ENCODE data around the gene LRP2.

Gene LRP2

DNA sequence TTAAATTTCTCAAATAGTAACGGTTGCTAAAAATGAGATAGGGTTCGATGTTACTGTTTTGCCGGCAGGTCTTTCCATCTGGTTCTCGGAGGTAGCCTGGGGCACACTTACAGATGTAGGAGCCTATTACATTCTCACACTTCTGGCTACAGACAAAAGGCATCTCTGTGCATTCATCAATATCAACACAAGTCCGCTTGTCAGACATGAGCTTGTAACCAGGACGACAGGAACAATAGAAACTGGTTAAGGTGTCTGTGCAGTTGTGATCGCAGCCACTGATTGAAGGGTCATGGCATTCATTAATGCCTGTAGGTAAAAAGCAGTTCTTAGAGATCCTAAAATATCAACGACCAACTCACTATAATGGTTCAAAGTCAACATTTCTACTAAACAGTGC lies 176.6 kb downstream of the LRP2 start:
- TF ChIP-seq, protein P1, sequence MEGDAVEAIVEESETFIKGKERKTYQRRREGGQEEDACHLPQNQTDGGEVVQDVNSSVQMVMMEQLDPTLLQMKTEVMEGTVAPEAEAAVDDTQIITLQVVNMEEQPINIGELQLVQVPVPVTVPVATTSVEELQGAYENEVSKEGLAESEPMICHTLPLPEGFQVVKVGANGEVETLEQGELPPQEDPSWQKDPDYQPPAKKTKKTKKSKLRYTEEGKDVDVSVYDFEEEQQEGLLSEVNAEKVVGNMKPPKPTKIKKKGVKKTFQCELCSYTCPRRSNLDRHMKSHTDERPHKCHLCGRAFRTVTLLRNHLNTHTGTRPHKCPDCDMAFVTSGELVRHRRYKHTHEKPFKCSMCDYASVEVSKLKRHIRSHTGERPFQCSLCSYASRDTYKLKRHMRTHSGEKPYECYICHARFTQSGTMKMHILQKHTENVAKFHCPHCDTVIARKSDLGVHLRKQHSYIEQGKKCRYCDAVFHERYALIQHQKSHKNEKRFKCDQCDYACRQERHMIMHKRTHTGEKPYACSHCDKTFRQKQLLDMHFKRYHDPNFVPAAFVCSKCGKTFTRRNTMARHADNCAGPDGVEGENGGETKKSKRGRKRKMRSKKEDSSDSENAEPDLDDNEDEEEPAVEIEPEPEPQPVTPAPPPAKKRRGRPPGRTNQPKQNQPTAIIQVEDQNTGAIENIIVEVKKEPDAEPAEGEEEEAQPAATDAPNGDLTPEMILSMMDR (IDR thresholded peaks at IDR 0.05; ENCODE audit: low read depth, low read length), result no peak
- TF ChIP-seq POLR2A (IDR thresholded peaks at IDR 0.05; ENCODE audit: extremely low read depth, insufficient read length) (no peak), MYC (IDR thresholded peaks at IDR 0.05; ENCODE audit: low read depth, low read length) (no peak)
- TF ChIP-seq, protein P2, sequence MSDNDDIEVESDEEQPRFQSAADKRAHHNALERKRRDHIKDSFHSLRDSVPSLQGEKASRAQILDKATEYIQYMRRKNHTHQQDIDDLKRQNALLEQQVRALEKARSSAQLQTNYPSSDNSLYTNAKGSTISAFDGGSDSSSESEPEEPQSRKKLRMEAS (IDR thresholded peaks at IDR 0.05; ENCODE audit: low read depth, low read length), result no peak
- no peak overlapping the region for H3K4me3 ChIP-seq (ENCODE audit: low read depth, low read length)
- no peak for DNase-seq (ENCODE audit: low read depth)

DNA sequence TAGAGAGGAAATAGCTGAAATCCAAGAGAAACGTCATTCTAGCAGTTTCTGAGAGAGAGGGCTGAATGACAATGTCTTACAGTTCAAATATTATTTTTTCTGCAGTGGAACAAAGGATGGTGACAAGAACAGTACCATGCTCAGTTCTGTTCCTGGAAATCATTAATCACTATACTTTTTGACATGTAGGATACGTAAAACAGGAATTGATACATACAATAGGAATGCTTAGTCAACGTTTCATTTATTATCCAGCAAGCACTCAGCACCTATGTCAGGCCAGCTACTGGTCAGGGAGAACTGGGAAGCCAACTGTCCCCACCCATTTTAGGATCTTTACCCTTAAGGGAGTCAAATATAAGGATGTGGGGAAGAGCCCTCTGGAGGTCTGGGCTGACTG lies 178.3 kb downstream of the LRP2 start:
- no peak for TF ChIP-seq POLR2A (IDR thresholded peaks at IDR 0.05; ENCODE audit: extremely low read depth, insufficient read length)
- TF ChIP-seq, protein P1 (IDR thresholded peaks at IDR 0.05; ENCODE audit: low read depth, low read length), result no peak
- TF ChIP-seq, protein P2 (IDR thresholded peaks at IDR 0.05; ENCODE audit: low read depth, low read length), result no peak
- TF ChIP-seq MYC (IDR thresholded peaks at IDR 0.05; ENCODE audit: low read depth, low read length), result no peak
- no peak overlapping the region for H3K4me3 ChIP-seq (ENCODE audit: low read depth, low read length)
- DNase-seq (ENCODE audit: low read depth), result no peak

DNA sequence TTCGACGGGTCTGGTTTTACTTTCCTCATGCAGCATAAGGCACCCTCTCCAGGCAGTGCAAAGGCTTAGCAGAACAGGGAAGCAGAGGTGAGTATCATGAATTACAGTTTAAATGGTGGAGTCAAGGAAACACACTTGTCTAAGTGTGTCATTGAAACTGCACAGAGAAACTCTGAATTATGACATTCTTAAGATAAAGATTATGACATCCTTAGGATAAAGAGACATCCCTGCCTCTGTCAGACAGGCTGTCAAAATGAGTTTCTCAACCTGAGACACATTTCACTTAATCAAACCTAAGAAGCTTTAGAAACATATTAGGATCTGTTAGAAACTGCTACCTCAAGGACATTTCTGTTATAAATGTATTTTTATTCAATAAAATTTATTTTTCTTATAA lies 179.8 kb downstream of the LRP2 start:
- TF ChIP-seq MYC (IDR thresholded peaks at IDR 0.05; ENCODE audit: low read depth, low read length) (no peak), POLR2A (IDR thresholded peaks at IDR 0.05; ENCODE audit: extremely low read depth, insufficient read length) (no peak)
- TF ChIP-seq, protein P2 (IDR thresholded peaks at IDR 0.05; ENCODE audit: low read depth, low read length), result no peak
- TF ChIP-seq, protein P1 (IDR thresholded peaks at IDR 0.05; ENCODE audit: low read depth, low read length), result no peak
- no peak for DNase-seq (ENCODE audit: low read depth)

DNA sequence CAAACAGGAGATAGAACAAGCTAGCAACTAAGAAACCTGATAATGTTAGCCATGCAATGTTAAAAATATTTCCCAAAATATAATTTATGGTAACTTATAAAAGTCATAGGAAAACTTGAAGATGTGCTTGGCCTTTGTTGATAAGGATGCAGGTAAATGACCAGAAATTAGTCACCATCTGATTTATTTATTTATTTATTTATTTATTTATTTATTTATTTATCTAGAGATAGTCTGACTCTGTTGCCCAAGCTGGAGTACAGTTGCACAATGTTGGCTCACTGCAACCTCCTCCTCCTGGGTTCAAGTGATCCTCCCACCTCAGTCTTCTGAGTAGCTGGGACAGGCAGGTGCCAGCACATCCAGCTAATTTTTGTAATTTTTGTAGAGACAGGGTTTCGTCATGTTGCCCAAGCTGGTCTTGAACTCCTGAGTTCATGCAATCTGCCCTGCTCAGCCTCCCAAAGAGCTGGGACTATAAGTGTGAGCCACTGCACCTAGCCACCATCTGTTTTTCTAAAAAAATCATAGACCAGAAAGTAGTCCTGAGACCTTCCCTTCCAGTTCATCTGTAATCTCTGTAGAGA lies 183.4 kb downstream of the LRP2 start:
- TF ChIP-seq, protein P1 (IDR thresholded peaks at IDR 0.05; ENCODE audit: low read depth, low read length), result no peak
- TF ChIP-seq, protein P2 (IDR thresholded peaks at IDR 0.05; ENCODE audit: low read depth, low read length), result no peak
- TF ChIP-seq MYC (IDR thresholded peaks at IDR 0.05; ENCODE audit: low read depth, low read length), result no peak
- no peak for TF ChIP-seq POLR2A (IDR thresholded peaks at IDR 0.05; ENCODE audit: extremely low read depth, insufficient read length)
- DNase-seq (ENCODE audit: low read depth), result no peak
- H3K4me3 ChIP-seq (ENCODE audit: low read depth, low read length), result no peak overlapping the region

More for the DNA sequence above, 179.8 kb downstream of the LRP2 start:
- H3K4me3 ChIP-seq (ENCODE audit: low read depth, low read length), result no peak overlapping the region

DNA sequence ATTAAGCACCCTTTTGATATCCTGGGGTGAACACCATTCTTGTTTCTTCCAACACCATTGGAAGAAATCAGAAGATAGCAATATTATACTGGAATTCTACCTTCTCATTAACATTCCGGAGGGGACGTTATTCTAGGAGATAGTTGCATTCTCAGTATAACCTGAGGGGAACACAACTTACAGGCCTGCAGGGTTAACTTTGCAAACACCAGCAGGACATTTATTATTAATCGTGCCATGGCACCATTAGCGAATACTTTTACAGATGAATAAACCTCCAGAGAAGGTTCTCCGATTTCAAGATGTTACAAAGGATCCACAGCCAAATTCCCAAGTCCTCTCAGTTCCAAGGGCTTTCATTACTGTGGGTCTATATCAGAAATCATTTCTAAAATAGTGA lies 184.0 kb downstream of the LRP2 start:
- TF ChIP-seq, protein P1 (IDR thresholded peaks at IDR 0.05; ENCODE audit: low read depth, low read length), result no peak
- TF ChIP-seq POLR2A (IDR thresholded peaks at IDR 0.05; ENCODE audit: extremely low read depth, insufficient read length), result no peak
- TF ChIP-seq, protein P2 (IDR thresholded peaks at IDR 0.05; ENCODE audit: low read depth, low read length), result no peak
- TF ChIP-seq MYC (IDR thresholded peaks at IDR 0.05; ENCODE audit: low read depth, low read length), result no peak
- H3K4me3 ChIP-seq (ENCODE audit: low read depth, low read length), result no peak overlapping the region
- no peak for DNase-seq (ENCODE audit: low read depth)

All from NB4 (cell line).